ENCODE data around the gene RAG2. TPM values are rescaled to one million over a fixed set of nuclear protein-coding genes. Genes with fewer than 3 reads are reported as not detected.

Gene RAG2
- total RNA-seq, 1 donor from 2014 or later, result not detected

DNA sequence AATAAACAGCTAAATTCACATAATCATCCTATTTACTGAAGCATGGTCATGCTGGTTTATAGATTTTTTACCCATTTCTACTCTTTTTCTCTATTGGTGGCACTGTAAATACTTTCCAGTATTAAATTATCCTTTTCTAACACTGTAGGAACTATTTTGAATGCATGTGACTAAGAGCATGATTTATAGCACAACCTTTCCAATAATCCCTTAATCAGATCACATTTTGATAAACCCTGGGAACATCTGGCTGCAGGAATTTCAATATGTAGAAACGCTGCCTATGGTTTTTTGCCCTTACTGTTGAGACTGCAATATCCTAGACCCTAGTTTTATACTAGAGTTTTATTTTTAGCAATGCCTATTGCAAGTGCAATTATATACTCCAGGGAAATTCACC is 19.6 kb downstream of the RAG2 start:
- DNase-seq (ENCODE audit: low spot score), result no peak
- Mint-ChIP-seq H3K27me3 (ENCODE audit: unreplicated experiment) (peaks cover 2% of the 10 kb centered on the region), H3K4me1 (ENCODE audit: unreplicated experiment) (no peaks in the 10 kb centered on the region), H3K36me3 (ENCODE audit: low read depth, unreplicated experiment) (peaks cover 8% of the 10 kb centered on the region), H3K4me3 (ENCODE audit: unreplicated experiment) (no peak overlapping the region), H3K27ac (ENCODE audit: unreplicated experiment) (no peak overlapping the region), H3K9me3 (ENCODE audit: unreplicated experiment) (peaks cover 12% of the 10 kb centered on the region)
- TF ChIP-seq, protein P1, sequence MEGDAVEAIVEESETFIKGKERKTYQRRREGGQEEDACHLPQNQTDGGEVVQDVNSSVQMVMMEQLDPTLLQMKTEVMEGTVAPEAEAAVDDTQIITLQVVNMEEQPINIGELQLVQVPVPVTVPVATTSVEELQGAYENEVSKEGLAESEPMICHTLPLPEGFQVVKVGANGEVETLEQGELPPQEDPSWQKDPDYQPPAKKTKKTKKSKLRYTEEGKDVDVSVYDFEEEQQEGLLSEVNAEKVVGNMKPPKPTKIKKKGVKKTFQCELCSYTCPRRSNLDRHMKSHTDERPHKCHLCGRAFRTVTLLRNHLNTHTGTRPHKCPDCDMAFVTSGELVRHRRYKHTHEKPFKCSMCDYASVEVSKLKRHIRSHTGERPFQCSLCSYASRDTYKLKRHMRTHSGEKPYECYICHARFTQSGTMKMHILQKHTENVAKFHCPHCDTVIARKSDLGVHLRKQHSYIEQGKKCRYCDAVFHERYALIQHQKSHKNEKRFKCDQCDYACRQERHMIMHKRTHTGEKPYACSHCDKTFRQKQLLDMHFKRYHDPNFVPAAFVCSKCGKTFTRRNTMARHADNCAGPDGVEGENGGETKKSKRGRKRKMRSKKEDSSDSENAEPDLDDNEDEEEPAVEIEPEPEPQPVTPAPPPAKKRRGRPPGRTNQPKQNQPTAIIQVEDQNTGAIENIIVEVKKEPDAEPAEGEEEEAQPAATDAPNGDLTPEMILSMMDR (IDR thresholded peaks at IDR 0.05; ENCODE audit: unreplicated experiment), result no peak

DNA sequence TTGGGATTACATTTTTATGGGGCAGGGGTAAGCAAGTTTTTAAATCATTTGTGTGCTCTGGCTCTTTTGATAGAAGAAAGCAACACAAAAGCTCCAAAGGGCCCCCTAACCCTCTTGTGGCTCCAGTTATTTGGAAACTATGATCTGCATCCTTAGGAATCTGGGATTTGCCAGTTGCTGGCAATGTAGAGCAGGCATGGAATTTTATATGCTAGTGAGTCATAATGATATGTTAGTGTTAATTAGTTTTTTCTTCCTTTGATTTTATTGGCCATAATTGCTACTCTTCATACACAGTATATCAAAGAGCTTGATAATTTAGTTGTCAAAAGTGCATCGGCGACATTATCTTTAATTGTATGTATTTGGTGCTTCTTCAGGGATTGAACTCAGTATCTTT is 20.2 kb downstream of the RAG2 start:
- Mint-ChIP-seq H3K27me3 (ENCODE audit: unreplicated experiment) (peaks cover 2% of the 10 kb centered on the region), H3K4me1 (ENCODE audit: unreplicated experiment) (no peaks in the 10 kb centered on the region), H3K27ac (ENCODE audit: unreplicated experiment) (no peak overlapping the region), H3K4me3 (ENCODE audit: unreplicated experiment) (no peak overlapping the region), H3K9me3 (ENCODE audit: unreplicated experiment) (peaks cover 12% of the 10 kb centered on the region), H3K36me3 (ENCODE audit: low read depth, unreplicated experiment) (peaks cover 8% of the 10 kb centered on the region)
- TF ChIP-seq, protein P1 (IDR thresholded peaks at IDR 0.05; ENCODE audit: unreplicated experiment), result no peak
- no peak for DNase-seq (ENCODE audit: low spot score)

DNA sequence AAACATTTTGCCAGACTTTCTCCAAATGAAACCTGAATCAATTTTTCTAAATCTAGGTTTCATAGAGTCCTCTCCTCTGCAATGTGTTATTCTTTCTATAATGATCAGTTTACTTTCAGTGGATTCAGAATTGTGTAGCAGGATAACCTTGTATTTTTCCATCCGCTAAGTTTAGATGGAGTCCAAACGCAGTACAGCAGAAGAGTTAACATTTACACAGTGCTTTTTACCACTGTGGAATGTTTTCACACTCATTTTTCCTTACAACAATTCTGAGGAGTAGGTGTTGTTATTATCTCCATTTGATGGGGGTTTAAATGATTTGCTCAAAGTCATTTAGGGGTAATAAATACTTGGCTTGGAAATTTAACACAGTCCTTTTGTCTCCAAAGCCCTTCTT is 20.7 kb downstream of the RAG2 start:
- DNase-seq (ENCODE audit: low spot score), result no peak
- TF ChIP-seq, protein P1 (IDR thresholded peaks at IDR 0.05; ENCODE audit: unreplicated experiment), result no peak
- Mint-ChIP-seq H3K27me3 (ENCODE audit: unreplicated experiment) (peaks cover 2% of the 10 kb centered on the region), H3K27ac (ENCODE audit: unreplicated experiment) (no peak overlapping the region), H3K4me1 (ENCODE audit: unreplicated experiment) (no peaks in the 10 kb centered on the region), H3K36me3 (ENCODE audit: low read depth, unreplicated experiment) (peaks cover 8% of the 10 kb centered on the region), H3K4me3 (ENCODE audit: unreplicated experiment) (no peak overlapping the region), H3K9me3 (ENCODE audit: unreplicated experiment) (peaks cover 12% of the 10 kb centered on the region)

DNA sequence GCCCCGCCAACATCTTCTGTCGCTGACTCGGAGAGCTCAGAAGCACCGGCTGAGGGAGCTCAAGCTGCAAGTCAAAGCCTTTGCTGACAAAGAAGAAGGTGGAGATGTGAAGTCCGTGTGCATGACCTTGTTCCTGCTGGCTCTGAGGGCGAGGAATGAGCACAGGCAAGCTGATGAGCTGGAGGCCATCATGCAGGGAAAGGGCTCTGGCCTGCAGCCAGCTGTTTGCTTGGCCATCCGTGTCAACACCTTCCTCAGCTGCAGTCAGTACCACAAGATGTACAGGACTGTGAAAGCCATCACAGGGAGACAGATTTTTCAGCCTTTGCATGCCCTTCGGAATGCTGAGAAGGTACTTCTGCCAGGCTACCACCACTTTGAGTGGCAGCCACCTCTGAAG is 23.6 kb downstream of the RAG2 start:
- peaks cover 4% of the 10 kb centered on the region for H3K27me3 Mint-ChIP-seq (ENCODE audit: unreplicated experiment)
- H3K4me3 Mint-ChIP-seq (ENCODE audit: unreplicated experiment), result no peak overlapping the region
- no peaks in the 10 kb centered on the region for H3K4me1 Mint-ChIP-seq (ENCODE audit: unreplicated experiment)
- H3K36me3 Mint-ChIP-seq (ENCODE audit: low read depth, unreplicated experiment), result peaks cover 8% of the 10 kb centered on the region
- DNase-seq (ENCODE audit: low spot score), result no peak
- TF ChIP-seq, protein P1 (IDR thresholded peaks at IDR 0.05; ENCODE audit: unreplicated experiment), result no peak
- H3K27ac Mint-ChIP-seq (ENCODE audit: unreplicated experiment), result no peak overlapping the region
- H3K9me3 Mint-ChIP-seq (ENCODE audit: unreplicated experiment), result no peaks in the 10 kb centered on the region

DNA sequence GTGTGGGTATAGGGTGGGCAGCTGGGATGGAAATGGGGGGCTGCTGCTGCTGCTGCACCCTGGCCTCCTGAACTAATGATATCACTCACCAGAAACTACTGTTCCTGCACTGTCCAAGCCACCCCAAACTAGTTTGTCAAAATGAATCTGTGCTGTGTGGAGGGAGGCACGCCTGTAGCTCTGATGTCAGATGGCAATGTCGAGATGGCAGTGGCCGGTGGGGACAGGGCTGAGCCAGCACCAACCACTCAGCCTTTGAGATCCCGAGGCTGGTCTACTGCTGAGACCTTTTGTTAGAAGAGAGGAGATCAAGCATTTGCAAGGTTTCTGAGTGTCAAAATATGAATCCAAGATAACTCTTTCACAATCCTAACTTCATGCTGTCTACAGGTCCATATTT is 28.9 kb downstream of the RAG2 start:
- H3K4me1 Mint-ChIP-seq (ENCODE audit: unreplicated experiment), result no peaks in the 10 kb centered on the region
- TF ChIP-seq, protein P1 (IDR thresholded peaks at IDR 0.05; ENCODE audit: unreplicated experiment), result no peak
- H3K4me3 Mint-ChIP-seq (ENCODE audit: unreplicated experiment), result no peak overlapping the region
- H3K27me3 Mint-ChIP-seq (ENCODE audit: unreplicated experiment), result peaks cover 2% of the 10 kb centered on the region
- no peaks in the 10 kb centered on the region for H3K9me3 Mint-ChIP-seq (ENCODE audit: unreplicated experiment)
- peaks cover 6% of the 10 kb centered on the region for H3K36me3 Mint-ChIP-seq (ENCODE audit: low read depth, unreplicated experiment)
- DNase-seq (ENCODE audit: low spot score), result no peak
- no peak overlapping the region for H3K27ac Mint-ChIP-seq (ENCODE audit: unreplicated experiment)
